Measurements from ENCODE around the gene UBR7. TPM values are rescaled to one million over a fixed set of nuclear protein-coding genes. Genes with fewer than 3 reads are reported as not detected.

UBR7 gene
- total RNA-seq, 1 donor from 2014 or later, result 14.5 TPM

DNA sequence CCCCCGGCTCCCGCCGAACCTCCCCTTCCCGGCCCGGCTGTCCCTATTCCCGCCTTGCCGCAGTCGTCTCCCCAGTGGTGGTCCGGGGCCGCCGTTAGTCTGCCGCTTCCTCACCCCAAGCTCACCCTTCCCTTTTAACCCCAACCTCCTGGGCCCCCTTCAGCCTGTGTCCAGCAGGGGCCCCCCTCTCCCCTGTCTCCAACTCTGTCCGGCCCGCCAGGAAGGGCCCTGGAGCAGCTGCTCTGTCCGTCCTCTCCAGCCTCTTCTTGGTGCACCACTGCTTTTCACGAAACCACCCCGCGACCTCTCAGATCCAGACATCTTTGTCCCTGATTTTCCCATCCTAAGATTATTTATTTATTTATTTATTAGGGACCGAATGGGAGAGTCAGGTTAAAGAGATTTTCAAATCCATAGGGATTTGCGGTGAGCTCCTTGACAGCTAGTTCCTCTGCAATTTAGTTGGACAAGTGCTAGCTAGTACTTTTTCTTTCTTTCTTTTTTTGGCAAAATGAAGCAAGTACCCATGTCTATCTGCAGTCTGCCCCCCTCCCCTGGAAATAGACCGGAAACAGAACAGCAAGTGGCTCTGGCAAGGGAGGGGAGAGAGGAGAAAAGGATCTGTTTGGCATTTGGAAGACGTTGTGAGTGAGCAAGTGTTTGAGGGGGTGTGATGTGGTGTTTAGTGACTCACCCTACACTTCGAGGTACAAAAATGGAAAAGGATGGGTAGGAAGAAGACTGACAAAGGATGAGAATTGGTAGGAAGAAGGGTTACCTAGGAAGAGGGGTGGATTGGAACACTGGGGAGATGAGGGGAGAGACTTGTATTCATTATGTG is 632 bp downstream of the UBR7 start:
- peak overlapping the region; percentile 82 for H3K4me3 ChIP-seq
- H3K27me3 ChIP-seq (ENCODE audit: low read depth), result no peaks in the 10 kb centered on the region
- H3K4me1 ChIP-seq, result peaks cover 27% of the 10 kb centered on the region
- peak; percentile 79 to 83 for ATAC-seq
- no peak for DNase-seq
- H3K36me3 ChIP-seq, result peaks cover 22% of the 10 kb centered on the region
- TF ChIP-seq, protein P1, sequence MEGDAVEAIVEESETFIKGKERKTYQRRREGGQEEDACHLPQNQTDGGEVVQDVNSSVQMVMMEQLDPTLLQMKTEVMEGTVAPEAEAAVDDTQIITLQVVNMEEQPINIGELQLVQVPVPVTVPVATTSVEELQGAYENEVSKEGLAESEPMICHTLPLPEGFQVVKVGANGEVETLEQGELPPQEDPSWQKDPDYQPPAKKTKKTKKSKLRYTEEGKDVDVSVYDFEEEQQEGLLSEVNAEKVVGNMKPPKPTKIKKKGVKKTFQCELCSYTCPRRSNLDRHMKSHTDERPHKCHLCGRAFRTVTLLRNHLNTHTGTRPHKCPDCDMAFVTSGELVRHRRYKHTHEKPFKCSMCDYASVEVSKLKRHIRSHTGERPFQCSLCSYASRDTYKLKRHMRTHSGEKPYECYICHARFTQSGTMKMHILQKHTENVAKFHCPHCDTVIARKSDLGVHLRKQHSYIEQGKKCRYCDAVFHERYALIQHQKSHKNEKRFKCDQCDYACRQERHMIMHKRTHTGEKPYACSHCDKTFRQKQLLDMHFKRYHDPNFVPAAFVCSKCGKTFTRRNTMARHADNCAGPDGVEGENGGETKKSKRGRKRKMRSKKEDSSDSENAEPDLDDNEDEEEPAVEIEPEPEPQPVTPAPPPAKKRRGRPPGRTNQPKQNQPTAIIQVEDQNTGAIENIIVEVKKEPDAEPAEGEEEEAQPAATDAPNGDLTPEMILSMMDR (IDR thresholded peaks at IDR 0.05), result peak; percentile 27
- intact Hi-C loops (cut with DNase I), result no loop called here
- H3K27ac ChIP-seq, result peak overlapping the region; percentile 89
- H3K9me3 ChIP-seq, result no peaks in the 10 kb centered on the region

DNA sequence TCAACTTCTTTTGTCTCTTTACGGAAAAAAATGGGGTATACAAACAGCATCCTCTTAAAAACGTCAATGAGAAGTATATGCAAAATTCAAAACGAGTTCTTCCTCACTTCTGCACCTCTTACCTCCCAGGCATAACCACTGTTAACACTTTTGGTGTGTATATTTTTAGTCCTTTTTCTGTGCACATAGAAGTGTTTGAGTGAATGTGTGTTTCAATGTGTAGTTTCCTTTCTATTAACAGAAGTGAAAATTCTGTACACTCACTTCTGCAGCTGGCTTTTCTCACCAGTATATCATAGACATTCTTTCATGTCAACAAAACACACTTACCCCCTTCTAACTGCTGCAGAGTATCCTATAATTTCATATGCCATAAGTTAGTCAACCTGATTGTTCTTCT is 5.4 kb downstream of the UBR7 start:
- no peak for ATAC-seq
- peaks cover 69% of the 10 kb centered on the region for H3K36me3 ChIP-seq
- peaks cover 15% of the 10 kb centered on the region for H3K4me1 ChIP-seq
- H3K27ac ChIP-seq, result no peak overlapping the region
- TF ChIP-seq, protein P1 (IDR thresholded peaks at IDR 0.05), result no peak
- intact Hi-C loops (cut with DNase I), result no loop called here
- no peaks in the 10 kb centered on the region for H3K9me3 ChIP-seq
- DNase-seq, result no peak
- no peak overlapping the region for H3K4me3 ChIP-seq
- H3K27me3 ChIP-seq (ENCODE audit: low read depth), result no peaks in the 10 kb centered on the region

DNA sequence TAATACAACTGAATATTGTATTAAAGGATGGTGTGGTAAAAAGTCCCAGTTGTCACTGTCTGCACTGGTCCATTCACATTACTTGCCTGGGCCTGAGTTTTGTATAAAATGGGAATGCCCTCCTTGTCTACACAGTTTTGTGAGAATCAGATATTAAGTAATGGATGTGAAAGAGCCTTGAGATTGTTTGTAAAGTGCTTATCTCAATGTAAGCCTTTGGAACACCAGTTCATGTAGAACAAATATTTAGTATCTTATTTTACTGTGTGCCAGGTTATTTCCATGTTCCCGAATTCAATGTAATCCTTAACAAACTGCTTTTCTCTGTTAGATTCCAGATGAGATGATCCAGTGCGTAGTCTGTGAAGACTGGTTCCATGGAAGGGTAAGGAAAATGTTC is 7.5 kb downstream of the UBR7 start:
- H3K36me3 ChIP-seq, result peaks cover 88% of the 10 kb centered on the region
- no peak overlapping the region for H3K4me3 ChIP-seq
- H3K9me3 ChIP-seq, result no peaks in the 10 kb centered on the region
- no peak overlapping the region for H3K27ac ChIP-seq
- H3K27me3 ChIP-seq (ENCODE audit: low read depth), result no peaks in the 10 kb centered on the region
- DNase-seq (no peak), ATAC-seq (no peak)
- intact Hi-C loops (cut with DNase I), result no loop called here
- TF ChIP-seq, protein P1 (IDR thresholded peaks at IDR 0.05), result no peak
- H3K4me1 ChIP-seq, result no peaks in the 10 kb centered on the region

DNA sequence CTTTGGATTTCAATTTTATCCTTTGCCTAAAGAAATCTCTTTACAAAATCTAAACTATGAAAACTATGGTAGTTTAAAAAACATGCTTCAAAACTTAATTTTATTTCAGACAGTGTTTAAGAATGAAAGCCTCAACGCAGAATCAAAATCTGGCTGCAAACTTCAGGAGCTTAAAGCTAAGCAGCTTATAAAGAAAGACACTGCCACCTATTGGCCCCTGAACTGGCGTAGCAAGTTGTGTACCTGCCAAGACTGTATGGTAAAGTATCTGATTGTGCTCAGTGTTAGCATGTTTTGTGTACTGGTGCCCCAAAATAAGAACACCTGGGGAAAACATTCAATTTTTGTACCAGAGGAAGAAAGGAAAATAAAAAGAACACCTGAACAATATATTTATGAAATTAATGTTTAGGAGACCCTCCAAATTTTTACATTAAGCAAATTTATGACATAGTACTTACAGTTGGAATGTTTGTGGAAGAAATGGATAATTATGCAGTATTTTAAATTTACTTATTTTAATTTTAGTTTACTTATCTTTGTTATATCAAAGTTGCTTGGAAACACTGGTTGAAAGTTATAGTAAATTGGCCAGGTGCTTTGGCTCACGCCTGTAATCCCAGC is 12.2 kb downstream of the UBR7 start:
- Histone ChIP-seq H3K36me3 (peaks cover 98% of the 10 kb centered on the region), H3K9me3 (no peaks in the 10 kb centered on the region), H3K27ac (no peak overlapping the region), H3K27me3 (ENCODE audit: low read depth) (no peaks in the 10 kb centered on the region), H3K4me1 (no peaks in the 10 kb centered on the region), H3K4me3 (no peak overlapping the region)
- intact Hi-C loops (cut with DNase I), result no loop called here
- ATAC-seq (peak in 1 of 2 donors; percentile 68), DNase-seq (no peak)
- TF ChIP-seq, protein P1 (IDR thresholded peaks at IDR 0.05), result peak; percentile 48

DNA sequence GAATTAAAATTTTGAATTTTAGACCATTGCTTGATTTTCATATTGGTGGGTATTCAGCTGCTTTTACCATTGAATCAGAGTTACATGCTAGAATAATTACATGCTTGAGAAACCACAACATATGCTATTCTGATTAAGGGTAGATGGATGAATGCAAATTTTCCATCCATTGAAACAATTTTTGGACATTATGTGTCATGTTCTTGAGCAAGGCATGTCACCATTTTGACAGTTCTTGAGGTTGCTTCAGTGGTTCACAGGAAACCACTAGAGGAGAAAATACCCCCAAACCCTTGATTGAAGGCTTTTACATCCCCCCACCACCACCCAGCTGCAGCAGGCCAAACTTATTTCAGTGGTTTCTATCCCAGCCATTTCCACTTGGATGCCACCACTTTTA is 13.5 kb downstream of the UBR7 start:
- no peak for ATAC-seq
- peaks cover 98% of the 10 kb centered on the region for H3K36me3 ChIP-seq
- TF ChIP-seq, protein P1 (IDR thresholded peaks at IDR 0.05), result no peak
- no peaks in the 10 kb centered on the region for H3K4me1 ChIP-seq
- no peak overlapping the region for H3K27ac ChIP-seq
- no peak overlapping the region for H3K4me3 ChIP-seq
- no peaks in the 10 kb centered on the region for H3K9me3 ChIP-seq
- intact Hi-C loops (cut with DNase I), result no loop called here
- no peaks in the 10 kb centered on the region for H3K27me3 ChIP-seq (ENCODE audit: low read depth)
- no peak for DNase-seq

Data from lower lobe of right lung (tissue), 2 donors.